IPS DF 6.9 (cell line): Measurements from ENCODE around the gene KIF6.

Source experiments
- DNase-seq: peaks from one replicate; pipeline ENCODE4 v3.0.0-alpha.2; 2013; ENCODE audit warnings: low read depth, low spot score
- H3K27ac ChIP-seq: one replicate; pipeline ENCODE4 v1.5.1; 2013; ENCODE audit warnings: low read length, control low read depth
- H3K27me3 ChIP-seq: 2 replicates; pipeline ENCODE4 v1.6.1; 2013; ENCODE audit warnings: mild to moderate bottlenecking, low read length; ENCODE audit not compliant: control insufficient read depth, insufficient read depth
- H3K36me3 ChIP-seq: 2 replicates; pipeline ENCODE4 v1.6.1; 2013; ENCODE audit warnings: low read length; ENCODE audit not compliant: control insufficient read depth, insufficient read depth
- H3K4me1 ChIP-seq: 2 replicates; pipeline ENCODE4 v1.6.1; 2013; ENCODE audit warnings: low read length; ENCODE audit not compliant: control insufficient read depth, insufficient read depth
- H3K4me3 ChIP-seq: 2 replicates; pipeline ENCODE4 v1.5.1; 2013; ENCODE audit warnings: mild to moderate bottlenecking, low read length
- H3K9me3 ChIP-seq: 2 replicates; pipeline ENCODE4 v1.6.1; 2013; ENCODE audit warnings: low read length, inconsistent platforms; ENCODE audit not compliant: control insufficient read depth, insufficient read depth
- WGBS: extraction: QIAGEN DNeasy Blood & Tissue Kit; methylation state at CpG from one replicate; pipeline ENCODE4 v1.1.7; 2013; ENCODE audit warnings: mixed read lengths, missing lambda C conversion rate; ENCODE audit not compliant: insufficient read length, insufficient coverage; 5-methylcytosine and 5-hydroxymethylcytosine counted together

Gene KIF6

DNA sequence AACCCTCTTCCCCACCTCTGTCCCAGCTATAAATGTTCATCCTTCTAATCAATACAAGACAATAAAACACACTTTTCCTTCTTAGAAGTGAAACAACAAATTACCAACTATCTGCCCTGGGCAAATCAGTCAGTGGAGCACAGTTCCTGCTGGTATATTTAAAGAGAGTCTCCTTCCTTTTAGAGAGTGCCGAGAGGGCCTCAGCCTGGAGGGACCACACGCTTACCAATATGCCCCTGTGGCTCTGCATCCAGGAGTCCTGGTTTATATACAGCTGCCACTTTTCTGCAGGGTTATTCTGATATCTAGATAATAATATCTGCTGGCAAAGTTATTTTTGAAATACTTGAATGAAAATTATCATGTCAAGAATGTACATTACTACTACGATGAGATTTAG is 315.3 kb downstream of the KIF6 start:
- H3K4me3 ChIP-seq: no peak overlapping the region
- H3K4me1 ChIP-seq: no peaks in the 10 kb centered on the region
- H3K9me3 ChIP-seq: no peaks in the 10 kb centered on the region
- WGBS: no CpG with 5 or more reads among the region's 3 CpGs
- no peaks in the 10 kb centered on the region for H3K36me3 ChIP-seq
- no peaks in the 10 kb centered on the region for H3K27me3 ChIP-seq
- no peak for DNase-seq
- no peak overlapping the region for H3K27ac ChIP-seq

DNA sequence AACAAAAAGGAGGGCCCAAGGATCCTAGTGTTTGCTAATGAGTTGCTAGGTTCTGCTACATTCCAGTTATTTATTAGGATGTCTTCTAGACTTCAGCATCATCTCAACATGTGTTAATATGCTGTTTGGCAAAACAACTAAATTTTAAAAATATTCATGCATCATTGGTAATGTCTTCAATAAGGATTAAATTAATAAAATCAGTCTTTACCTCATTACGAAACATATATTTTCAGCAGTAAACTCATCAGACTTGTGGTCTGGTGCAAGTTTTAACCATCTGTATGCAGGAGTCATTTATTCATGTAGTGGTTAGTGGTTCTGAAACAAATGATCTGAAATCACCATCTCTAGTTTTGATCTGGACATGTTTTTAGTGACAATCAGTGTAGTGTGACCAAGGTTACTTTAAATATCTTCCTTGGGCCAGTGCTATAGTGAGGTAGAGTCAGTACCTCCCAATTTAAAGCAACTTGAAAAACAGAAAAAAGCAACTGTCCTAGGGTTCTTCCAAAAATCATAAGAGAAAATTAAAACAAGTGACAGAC is 317.7 kb downstream of the KIF6 start:
- H3K9me3 ChIP-seq: no peaks in the 10 kb centered on the region
- no peak for DNase-seq
- no peaks in the 10 kb centered on the region for H3K27me3 ChIP-seq
- H3K4me1 ChIP-seq: no peaks in the 10 kb centered on the region
- H3K27ac ChIP-seq: no peak overlapping the region
- H3K4me3 ChIP-seq: no peak overlapping the region
- WGBS: no CpG with 5 or more reads among the region's 1 CpG
- H3K36me3 ChIP-seq: no peaks in the 10 kb centered on the region

DNA sequence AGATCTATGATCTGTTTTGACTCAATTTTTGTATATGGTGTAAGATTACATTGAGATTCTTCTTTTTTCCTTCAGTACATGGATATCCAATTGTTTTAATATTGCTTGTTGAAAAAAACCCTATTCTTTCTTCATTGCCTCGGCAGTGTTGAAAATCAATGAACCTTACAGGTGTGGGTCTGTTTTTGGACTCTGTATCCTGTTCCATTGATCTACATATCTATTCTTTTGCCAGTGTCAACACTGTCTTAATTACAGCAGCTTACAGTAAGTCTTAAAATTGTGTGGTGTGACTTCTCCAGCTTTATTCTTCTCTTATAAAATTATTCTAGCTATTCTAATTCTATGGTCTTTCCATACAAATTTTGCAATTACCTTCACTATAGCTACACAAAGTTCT is 320.9 kb downstream of the KIF6 start:
- Histone ChIP-seq H3K27ac (no peak overlapping the region), H3K36me3 (no peaks in the 10 kb centered on the region), H3K4me3 (no peak overlapping the region), H3K4me1 (no peaks in the 10 kb centered on the region), H3K27me3 (no peaks in the 10 kb centered on the region), H3K9me3 (no peaks in the 10 kb centered on the region)
- DNase-seq: no peak
- no CpG with 5 or more reads among the region's 1 CpG for WGBS

DNA sequence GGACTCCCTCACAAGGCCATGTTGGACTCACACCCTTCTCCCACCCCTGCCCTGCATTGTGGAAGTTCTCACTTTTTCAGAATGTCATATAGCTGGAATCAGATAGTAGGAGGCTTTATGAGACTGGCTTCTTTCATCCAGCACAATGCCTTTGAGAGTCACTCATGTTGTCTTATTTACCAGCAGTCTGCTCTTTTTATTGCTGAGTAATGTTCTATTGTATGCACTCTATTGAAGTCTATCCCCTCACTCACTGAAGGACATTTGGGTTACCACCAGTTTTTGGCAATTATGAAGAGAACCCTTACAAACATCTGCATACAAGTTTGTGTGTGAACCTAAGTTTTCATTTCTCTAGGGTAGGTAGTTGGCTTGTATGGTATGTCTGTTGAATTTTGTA is 321.9 kb downstream of the KIF6 start:
- no peak for DNase-seq
- Histone ChIP-seq H3K4me1 (no peaks in the 10 kb centered on the region), H3K36me3 (no peaks in the 10 kb centered on the region), H3K27me3 (no peaks in the 10 kb centered on the region), H3K27ac (no peak overlapping the region), H3K9me3 (no peaks in the 10 kb centered on the region), H3K4me3 (no peak overlapping the region)

DNA sequence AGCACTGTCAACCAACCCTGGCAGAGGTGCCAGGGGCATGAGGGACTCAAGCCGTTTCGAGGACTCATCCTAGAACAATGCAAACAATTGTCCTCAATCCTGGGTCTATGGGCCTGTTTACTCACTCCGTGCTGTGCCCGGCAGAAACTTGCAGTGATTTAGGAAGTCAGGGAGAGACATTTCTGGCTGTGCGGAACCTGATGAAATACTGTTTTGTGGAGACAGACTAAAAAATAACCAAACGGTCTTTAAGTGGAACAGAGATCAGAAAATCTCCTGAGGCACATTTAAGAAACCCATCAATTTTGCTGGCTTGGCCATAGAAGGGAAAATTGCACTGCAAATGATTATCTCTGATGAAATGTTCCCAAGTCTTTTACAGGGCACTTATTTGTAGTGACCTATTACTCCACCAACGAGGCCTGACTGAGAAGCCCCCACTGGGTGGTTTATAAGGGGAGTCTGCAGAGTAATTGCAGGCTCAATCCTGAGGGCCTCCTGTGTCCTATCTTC is 322.9 kb downstream of the KIF6 start:
- WGBS: no CpG with 5 or more reads among the region's 7 CpGs
- Histone ChIP-seq H3K4me1 (no peaks in the 10 kb centered on the region), H3K4me3 (no peak overlapping the region), H3K27ac (no peak overlapping the region), H3K27me3 (no peaks in the 10 kb centered on the region), H3K36me3 (no peaks in the 10 kb centered on the region), H3K9me3 (no peaks in the 10 kb centered on the region)
- no peak for DNase-seq

DNA sequence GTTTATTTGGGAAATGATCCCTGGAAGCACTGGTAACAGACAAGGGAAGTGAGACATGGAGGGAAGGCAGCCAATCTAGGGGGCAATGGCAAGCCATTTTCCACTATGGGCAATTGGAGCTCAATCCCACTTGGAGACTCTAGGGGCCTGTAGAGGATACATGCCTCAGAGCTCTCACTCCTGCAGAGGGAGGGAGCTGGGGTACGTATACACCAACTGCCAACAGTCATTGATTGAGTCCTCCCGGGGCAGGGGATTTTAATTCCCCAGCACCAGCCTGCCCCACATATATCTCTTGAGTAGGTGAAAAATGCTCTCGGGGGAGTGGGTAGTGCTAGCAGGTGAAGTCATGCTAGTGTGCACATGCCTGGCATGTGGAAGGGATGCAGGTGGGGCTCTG is 323.8 kb downstream of the KIF6 start:
- WGBS: no CpG with 5 or more reads among the region's 3 CpGs
- H3K27me3 ChIP-seq: no peaks in the 10 kb centered on the region
- H3K27ac ChIP-seq: no peak overlapping the region
- H3K9me3 ChIP-seq: no peaks in the 10 kb centered on the region
- DNase-seq: no peak
- H3K4me1 ChIP-seq: no peaks in the 10 kb centered on the region
- H3K4me3 ChIP-seq: no peak overlapping the region
- no peaks in the 10 kb centered on the region for H3K36me3 ChIP-seq

DNA sequence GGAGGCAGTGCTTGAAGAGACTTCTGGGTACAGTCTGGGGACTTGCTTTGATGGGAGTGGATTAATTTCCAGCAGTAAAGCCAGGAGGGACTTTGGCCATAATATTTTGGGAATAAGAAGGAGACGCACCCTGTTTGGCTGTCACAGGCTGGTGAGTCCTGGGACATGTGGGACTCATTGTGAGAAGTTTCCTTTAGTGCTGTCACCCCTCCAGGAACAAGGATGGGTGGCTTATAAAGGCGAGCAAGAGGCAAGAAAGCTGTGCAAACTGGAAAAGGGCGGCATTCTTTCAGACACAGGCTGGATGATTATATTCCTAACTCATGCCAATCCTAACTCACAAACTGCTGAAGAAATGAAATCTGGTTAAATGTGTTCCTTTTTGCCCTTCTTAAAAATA is 325.2 kb downstream of the KIF6 start:
- Histone ChIP-seq H3K9me3 (no peaks in the 10 kb centered on the region), H3K4me1 (peaks cover 2% of the 10 kb centered on the region; the same call in 1 of the 2 replicates), H3K27me3 (no peaks in the 10 kb centered on the region), H3K4me3 (no peak overlapping the region), H3K27ac (no peak overlapping the region), H3K36me3 (no peaks in the 10 kb centered on the region)
- no peak for DNase-seq
- no CpG with 5 or more reads among the region's 3 CpGs for WGBS

DNA sequence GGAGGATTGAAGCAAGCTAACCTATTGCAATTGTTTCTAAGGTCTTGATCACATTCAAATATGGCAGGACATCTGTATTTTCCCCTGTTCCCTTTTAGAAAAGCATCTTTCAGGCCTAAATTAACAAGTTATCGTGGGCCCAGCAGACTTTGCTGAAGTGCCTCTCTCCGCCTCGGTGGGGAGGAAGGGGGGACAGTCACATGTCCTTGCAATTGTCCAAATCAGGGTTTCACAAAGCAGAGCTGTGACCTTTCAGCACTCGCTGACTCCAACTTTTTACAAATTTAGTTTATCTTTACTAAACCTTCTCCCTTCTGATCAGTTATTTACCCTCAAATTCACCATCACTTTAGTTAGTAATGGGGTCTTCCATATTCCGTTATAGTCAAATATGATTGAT is 328.4 kb downstream of the KIF6 start:
- H3K9me3 ChIP-seq: no peaks in the 10 kb centered on the region
- no peak overlapping the region for H3K27ac ChIP-seq
- H3K36me3 ChIP-seq: no peaks in the 10 kb centered on the region
- H3K4me3 ChIP-seq: no peak overlapping the region
- no peak for DNase-seq
- H3K4me1 ChIP-seq: peaks cover 2% of the 10 kb centered on the region; the same call in 1 of the 2 replicates
- no peaks in the 10 kb centered on the region for H3K27me3 ChIP-seq
- no CpG with 5 or more reads among the region's 5 CpGs for WGBS

DNA sequence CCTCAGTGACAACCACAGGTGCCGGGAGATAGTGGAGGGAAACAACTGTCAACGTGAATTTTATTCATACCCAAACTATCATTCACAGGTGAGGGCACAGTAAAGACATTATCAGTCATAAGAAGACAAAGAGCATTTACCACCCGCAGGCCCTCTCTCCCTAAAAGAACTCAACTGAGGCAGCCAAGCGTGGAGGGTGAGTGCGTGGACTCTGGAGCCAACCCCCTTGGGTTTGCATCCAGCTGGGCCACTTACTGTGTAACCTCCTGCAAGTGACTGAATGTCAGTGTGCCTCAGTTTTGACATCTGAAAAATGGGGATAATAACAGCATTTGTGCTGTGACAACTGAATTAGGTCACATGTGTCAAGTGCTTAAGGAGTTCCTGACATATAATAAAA is 332.1 kb downstream of the KIF6 start:
- H3K27ac ChIP-seq: no peak overlapping the region
- no peaks in the 10 kb centered on the region for H3K27me3 ChIP-seq
- no peaks in the 10 kb centered on the region for H3K9me3 ChIP-seq
- no peak for DNase-seq
- no CpG with 5 or more reads among the region's 5 CpGs for WGBS
- peaks cover 2% of the 10 kb centered on the region; the same call in 1 of the 2 replicates for H3K4me1 ChIP-seq
- H3K4me3 ChIP-seq: no peak overlapping the region
- H3K36me3 ChIP-seq: no peaks in the 10 kb centered on the region

DNA sequence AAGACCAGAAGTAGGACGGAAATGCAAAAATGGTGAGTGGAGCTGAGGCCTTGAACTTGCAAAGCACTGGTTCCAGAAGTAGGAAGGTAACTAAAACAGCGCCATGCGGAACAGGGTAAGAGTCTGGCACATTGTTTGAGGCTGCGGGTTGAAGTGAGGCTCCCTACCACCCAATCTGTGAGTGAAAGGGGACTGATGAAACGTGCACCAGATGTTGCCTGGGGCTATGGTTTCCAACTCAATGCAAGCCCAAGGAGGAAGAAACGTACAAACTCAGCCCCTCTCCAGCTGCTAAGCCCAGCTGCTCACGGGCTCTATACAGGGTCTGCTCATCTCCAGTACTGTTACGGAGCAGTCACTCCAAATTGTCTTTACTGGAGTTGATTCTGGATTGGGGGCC is 334.0 kb downstream of the KIF6 start:
- DNase-seq: no peak

DNA sequence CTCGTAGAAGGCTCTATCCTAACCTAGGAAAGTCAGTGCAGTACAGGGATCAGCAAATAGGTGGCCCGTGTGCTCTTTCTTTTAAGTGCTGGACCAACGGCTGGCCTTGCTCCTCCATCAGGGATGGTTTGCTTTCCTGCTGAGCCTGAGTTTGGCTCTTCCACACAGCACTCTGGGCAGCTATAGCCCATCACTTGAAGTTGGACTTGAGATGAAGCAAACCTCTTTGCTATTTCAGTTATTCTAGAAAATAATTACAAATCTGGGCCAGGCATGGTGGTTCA is 335.8 kb downstream of the KIF6 start:
- no peaks in the 10 kb centered on the region for H3K9me3 ChIP-seq
- no peak for DNase-seq
- H3K27ac ChIP-seq: no peak overlapping the region
- H3K4me1 ChIP-seq: no peaks in the 10 kb centered on the region
- H3K36me3 ChIP-seq: no peaks in the 10 kb centered on the region
- H3K4me3 ChIP-seq: no peak overlapping the region
- no CpG with 5 or more reads among the region's 3 CpGs for WGBS
- H3K27me3 ChIP-seq: no peaks in the 10 kb centered on the region

More for the DNA sequence above, 334.0 kb downstream of the KIF6 start:
- no peaks in the 10 kb centered on the region for H3K9me3 ChIP-seq
- H3K27me3 ChIP-seq: no peaks in the 10 kb centered on the region
- WGBS: no CpG with 5 or more reads among the region's 8 CpGs
- peaks cover under 1% of the 10 kb centered on the region; the same call in 1 of the 2 replicates for H3K4me1 ChIP-seq
- no peak overlapping the region for H3K27ac ChIP-seq
- H3K4me3 ChIP-seq: no peak overlapping the region
- no peaks in the 10 kb centered on the region for H3K36me3 ChIP-seq
